WERI-Rb-1 (cell line): Measurements from ENCODE around the gene SHTN1.

ENCODE experiments used
- DNase-seq: peaks from one replicate; pipeline ENCODE4 v3.0.0-alpha.2; 2020
- H3K27ac ChIP-seq: fragments of 250-450 bp; sonication (Bioruptor Pico); 2 replicates; pipeline ENCODE4 v1.5.1; 2020; ENCODE audit warnings: mild to moderate bottlenecking, moderate library complexity
- H3K27me3 ChIP-seq: fragments of 250-450 bp; sonication (Bioruptor Pico); 2 replicates; pipeline ENCODE4 v1.5.1; 2021; ENCODE audit warnings: mild to moderate bottlenecking, low read depth, moderate library complexity; ENCODE audit not compliant: insufficient read depth, severe bottlenecking
- H3K36me3 ChIP-seq: fragments of 250-450 bp; sonication (Bioruptor Pico); 2 replicates; pipeline ENCODE4 v1.5.1; 2020; ENCODE audit warnings: mild to moderate bottlenecking, moderate library complexity
- H3K4me3 ChIP-seq: 2 replicates; pipeline ENCODE4 v1.5.1; 2011; ENCODE audit warnings: low read depth, mild to moderate bottlenecking, control low read depth, low read length
- H3K9me3 ChIP-seq: fragments of 250-450 bp; sonication (Bioruptor Pico); 2 replicates; pipeline ENCODE4 v1.5.1; 2021; ENCODE audit warnings: mild to moderate bottlenecking, moderate library complexity; ENCODE audit not compliant: severe bottlenecking
- TF ChIP-seq, protein P1 (sequence below): IDR thresholded peaks from 2 replicates; pipeline ENCODE4 v1.5.1; 2011; ENCODE audit warnings: low read depth, mild to moderate bottlenecking, control low read depth, inconsistent platforms, low read length

The SHTN1 gene

DNA sequence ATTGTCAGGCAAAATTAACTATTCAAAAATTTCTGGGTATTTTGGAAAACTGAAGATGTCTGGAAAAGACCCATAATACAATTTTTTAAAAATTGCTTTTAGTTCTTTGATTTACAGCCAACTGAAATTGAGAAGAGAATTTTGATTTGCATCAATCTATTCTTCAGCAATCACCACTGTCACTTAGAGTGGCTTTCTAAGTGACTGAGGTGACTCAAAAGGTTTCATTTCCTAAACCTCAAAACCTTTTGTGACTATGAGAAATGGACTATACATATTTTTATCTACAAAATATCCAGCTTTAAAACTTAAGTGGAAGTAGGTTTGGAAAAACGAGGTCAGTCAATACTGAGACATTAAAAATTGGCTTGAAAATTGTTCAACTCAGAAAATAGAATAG, 95.7 kb downstream of the SHTN1 start:
- H3K4me3 ChIP-seq: no peak overlapping the region
- H3K27me3 ChIP-seq: no peaks in the 10 kb centered on the region
- peaks cover 32% of the 10 kb centered on the region for H3K36me3 ChIP-seq
- DNase-seq: no peak
- TF ChIP-seq, protein P1, sequence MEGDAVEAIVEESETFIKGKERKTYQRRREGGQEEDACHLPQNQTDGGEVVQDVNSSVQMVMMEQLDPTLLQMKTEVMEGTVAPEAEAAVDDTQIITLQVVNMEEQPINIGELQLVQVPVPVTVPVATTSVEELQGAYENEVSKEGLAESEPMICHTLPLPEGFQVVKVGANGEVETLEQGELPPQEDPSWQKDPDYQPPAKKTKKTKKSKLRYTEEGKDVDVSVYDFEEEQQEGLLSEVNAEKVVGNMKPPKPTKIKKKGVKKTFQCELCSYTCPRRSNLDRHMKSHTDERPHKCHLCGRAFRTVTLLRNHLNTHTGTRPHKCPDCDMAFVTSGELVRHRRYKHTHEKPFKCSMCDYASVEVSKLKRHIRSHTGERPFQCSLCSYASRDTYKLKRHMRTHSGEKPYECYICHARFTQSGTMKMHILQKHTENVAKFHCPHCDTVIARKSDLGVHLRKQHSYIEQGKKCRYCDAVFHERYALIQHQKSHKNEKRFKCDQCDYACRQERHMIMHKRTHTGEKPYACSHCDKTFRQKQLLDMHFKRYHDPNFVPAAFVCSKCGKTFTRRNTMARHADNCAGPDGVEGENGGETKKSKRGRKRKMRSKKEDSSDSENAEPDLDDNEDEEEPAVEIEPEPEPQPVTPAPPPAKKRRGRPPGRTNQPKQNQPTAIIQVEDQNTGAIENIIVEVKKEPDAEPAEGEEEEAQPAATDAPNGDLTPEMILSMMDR: no peak
- H3K9me3 ChIP-seq: no peaks in the 10 kb centered on the region
- H3K27ac ChIP-seq: no peak overlapping the region

DNA sequence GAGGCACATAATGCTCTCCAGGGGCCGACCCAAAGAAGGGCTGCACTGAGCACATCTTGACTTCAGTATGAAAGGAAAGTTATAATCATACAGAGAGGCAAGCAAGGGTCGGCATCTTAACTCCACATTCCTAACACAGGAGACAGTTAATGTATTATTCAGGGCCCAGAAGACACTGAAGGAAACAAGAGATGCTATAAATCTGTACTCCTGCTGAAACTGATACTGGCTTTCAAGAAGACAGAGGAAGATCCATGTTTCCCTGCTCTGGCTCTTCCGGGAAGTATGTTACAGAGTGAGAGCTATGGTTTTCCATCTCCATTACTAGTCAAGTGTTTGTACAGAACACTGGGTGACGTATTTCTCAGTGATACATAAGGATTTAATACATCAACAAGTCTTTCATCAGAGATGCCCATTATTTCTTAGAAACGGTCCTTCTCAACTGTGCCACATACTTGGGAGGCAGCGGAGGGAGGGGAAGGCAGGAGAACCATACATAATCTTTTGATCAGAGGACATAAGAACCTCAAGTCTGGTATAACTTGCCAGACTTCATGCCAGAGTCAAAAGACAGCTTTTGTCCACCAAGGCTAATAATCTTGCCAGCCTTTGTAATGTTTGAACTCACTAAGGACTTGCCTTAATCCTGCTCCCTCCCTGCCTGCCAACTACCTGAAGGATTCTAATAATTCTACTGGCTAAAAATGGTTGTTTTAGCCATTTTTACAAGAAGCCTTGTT, 97.6 kb downstream of the SHTN1 start:
- Histone ChIP-seq H3K36me3 (peaks cover 27% of the 10 kb centered on the region), H3K27ac (no peak overlapping the region), H3K9me3 (no peaks in the 10 kb centered on the region), H3K27me3 (no peaks in the 10 kb centered on the region), H3K4me3 (no peak overlapping the region)
- TF ChIP-seq, protein P1: no peak
- no peak for DNase-seq

DNA sequence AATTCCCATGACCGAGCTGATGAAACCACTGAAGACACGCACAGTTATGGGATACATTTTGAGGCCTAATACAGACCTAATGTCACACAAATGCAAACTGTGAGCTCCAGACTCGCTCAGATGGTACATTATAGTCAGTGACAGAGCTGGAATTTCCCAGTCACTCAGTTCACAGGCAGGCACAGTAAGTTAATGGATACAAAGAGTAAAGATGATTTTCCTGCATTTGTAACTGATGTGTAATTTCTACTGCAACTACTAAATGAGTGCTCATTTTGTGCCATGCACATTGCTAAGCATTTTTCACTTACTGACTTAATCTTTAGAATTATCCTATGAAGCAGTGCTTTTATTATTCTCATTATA, 99.2 kb downstream of the SHTN1 start:
- Histone ChIP-seq H3K27ac (no peak overlapping the region), H3K27me3 (no peaks in the 10 kb centered on the region), H3K36me3 (peaks cover 35% of the 10 kb centered on the region), H3K9me3 (no peaks in the 10 kb centered on the region), H3K4me3 (no peak overlapping the region)
- TF ChIP-seq, protein P1: no peak
- DNase-seq: no peak

DNA sequence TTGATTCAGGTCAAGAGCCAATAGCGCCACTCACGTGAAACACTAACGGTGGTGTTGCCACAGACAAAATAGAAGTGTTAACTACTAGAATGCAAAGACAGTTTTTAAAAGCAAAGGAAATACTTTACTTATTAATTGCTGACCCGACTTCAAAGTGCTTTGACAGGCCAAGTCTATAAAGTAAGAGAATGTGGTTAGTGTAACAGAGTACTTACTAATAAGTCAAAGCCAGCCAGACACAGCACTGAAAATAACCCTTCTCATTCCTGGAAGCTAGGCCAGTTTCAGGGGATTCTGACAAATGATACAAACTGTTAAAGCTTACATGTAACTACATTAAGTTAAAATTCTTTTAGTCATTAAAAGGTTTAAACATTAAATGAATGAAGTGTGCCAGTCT, 105.4 kb downstream of the SHTN1 start:
- H3K27me3 ChIP-seq: no peaks in the 10 kb centered on the region
- no peak for DNase-seq
- TF ChIP-seq, protein P1: no peak
- peaks cover 35% of the 10 kb centered on the region for H3K36me3 ChIP-seq
- H3K9me3 ChIP-seq: no peaks in the 10 kb centered on the region
- no peak overlapping the region for H3K4me3 ChIP-seq
- H3K27ac ChIP-seq: no peak overlapping the region

DNA sequence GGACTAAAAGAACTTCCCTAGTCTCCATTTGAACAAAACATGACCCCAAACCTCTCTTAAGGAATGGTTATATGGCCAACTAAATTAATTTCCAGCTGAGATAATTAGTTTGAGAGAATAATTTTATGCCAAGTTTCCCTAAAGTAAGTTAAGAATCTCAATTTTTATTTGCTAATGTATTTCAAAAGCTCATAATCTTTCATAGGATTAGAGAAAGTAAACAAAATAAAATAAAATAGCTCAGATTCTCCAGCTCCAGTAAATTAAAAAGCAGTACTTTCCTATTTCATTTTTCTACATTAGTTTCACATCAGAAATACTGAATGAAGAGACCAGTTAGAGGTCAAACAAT, 111.3 kb downstream of the SHTN1 start:
- DNase-seq: no peak
- Histone ChIP-seq H3K27ac (peak overlapping the region; percentile 77), H3K4me3 (peak overlapping the region; percentile 37), H3K36me3 (peaks cover 3% of the 10 kb centered on the region), H3K9me3 (no peaks in the 10 kb centered on the region), H3K27me3 (no peaks in the 10 kb centered on the region)
- TF ChIP-seq, protein P1: no peak
